A549 (cell line): Measurements from ENCODE around the gene TP53INP2. TPM values are rescaled to one million over a fixed set of nuclear protein-coding genes. Genes with fewer than 3 reads are reported as not detected.

Experiments used
- ATAC-seq, 2 experiments: fragments of 200-7000 bp in 1 of 2; fragments of >200 bp in 1 of 2; cut with Nextera tagmentation in 1 of 2; cut with Tn5 transposase in 1 of 2; 3 replicates each; pipeline versions ENCODE4 v1.8.0 to v1.9.1; 2018 to 2020; ENCODE audit warnings: mild to moderate bottlenecking in 1 of 2, moderate library complexity in 1 of 2
- CTCF ChIA-PET: fragments of 300-600 bp; sonication (Branson Sonifier 250); formaldehyde crosslinking; extraction: SDS; loops from one replicate; lab custom pipeline; 2021; ENCODE audit warnings: antibody characterized with exemption, inconsistent platforms; lab: Yijun Ruan, JAX
- POLR2A ChIA-PET: fragments of 350-600 bp; formaldehyde crosslinking; extraction: SDS; loops from one replicate; lab custom pipeline; 2021; ENCODE audit warnings: antibody characterized with exemption, inconsistent platforms; lab: Yijun Ruan, JAX
- DNase-seq, 2 experiments: peaks; one replicate each; pipeline versions ENCODE4 v3.0.0 to v3.0.0-alpha.2; 2011 to 2016; ENCODE audit warnings: low read depth in 1 of 2, low spot score in 1 of 2
- FAIRE-seq: peaks from 2 replicates; lab custom pipeline; 2011; peaks lifted over from hg19 to GRCh38; lab: Jason Lieb, UNC
- H3K27ac ChIP-seq, 2 experiments: fragments of >200 bp; sonication (Bioruptor Twin); formaldehyde crosslinking; 3 replicates each; pipeline ENCODE4 v1.5.1; 2016 to 2017
- H3K4me1 ChIP-seq: fragments of >200 bp; sonication (Bioruptor Twin); formaldehyde crosslinking; 3 replicates; pipeline ENCODE4 v1.6.1; 2016
- H3K4me2 ChIP-seq: fragments of >200 bp; sonication (Bioruptor Twin); formaldehyde crosslinking; 3 replicates; pipeline ENCODE4 v1.6.1; 2016
- H3K4me3 ChIP-seq: fragments of >200 bp; sonication (Bioruptor Twin); formaldehyde crosslinking; 3 replicates; pipeline ENCODE4 v1.5.1; 2016
- H3K9me3 ChIP-seq: fragments of >200 bp; sonication (Bioruptor Twin); formaldehyde crosslinking; 3 replicates; pipeline ENCODE4 v1.6.1; 2016
- BHLHE40 ChIP-seq: IDR thresholded peaks from 2 replicates; pipeline ENCODE4 v1.6.1; 2012; ENCODE audit warnings: low read depth, low read length, inconsistent platforms
- CHD2 ChIP-seq: fragments of 150-350 bp; IDR thresholded peaks from 2 replicates; pipeline ENCODE4 v1.6.1; 2014; ENCODE audit warnings: low read length; ENCODE audit not compliant: partially characterized antibody
- EHF ChIP-seq: fragments of 250-450 bp; sonication (Bioruptor Pico); IDR thresholded peaks from 2 replicates; pipeline ENCODE4 v1.5.0; 2020; ENCODE audit warnings: mild to moderate bottlenecking
- HOXB13 ChIP-seq: fragments of 250-450 bp; sonication (Bioruptor Pico); IDR thresholded peaks from 2 replicates; pipeline ENCODE4 v1.5.0; 2020; ENCODE audit warnings: low read depth, mild to moderate bottlenecking, moderate library complexity
- JUN ChIP-seq, 2 experiments: fragments of >200 bp; sonication (Bioruptor Twin); formaldehyde crosslinking; IDR thresholded peaks; 2 replicates in 1 of 2; 3 replicates in 1 of 2; pipeline ENCODE4 v1.6.1; 2016 to 2017
- KDM5A ChIP-seq: fragments of 200-600 bp; sonication (generic); IDR thresholded peaks from 2 replicates; pipeline ENCODE4 v1.6.1; 2016; ENCODE audit warnings: antibody characterized with exemption, mild to moderate bottlenecking
- MAFK ChIP-seq: fragments of 450-650 bp; IDR thresholded peaks from 2 replicates; pipeline ENCODE4 v1.6.1; 2014; ENCODE audit not compliant: partially characterized antibody
- POLR2AphosphoS2 ChIP-seq: conservative IDR thresholded peaks from 2 replicates; pipeline ENCODE4 v1.6.1; 2012; ENCODE audit warnings: low read length, improper control_type of control experiment, inconsistent platforms
- TFCP2L1 ChIP-seq: fragments of 250-450 bp; sonication (Bioruptor Pico); IDR thresholded peaks from 2 replicates; pipeline ENCODE4 v1.5.0; 2021; ENCODE audit warnings: mild to moderate bottlenecking
- TP53 ChIP-seq: fragments of 250-450 bp; sonication (Bioruptor Pico); IDR thresholded peaks from 2 replicates; pipeline ENCODE4 v1.5.0; 2021; ENCODE audit warnings: mild to moderate bottlenecking, moderate library complexity
- ZFP36 ChIP-seq: fragments of 450-650 bp; IDR thresholded peaks from 2 replicates; pipeline ENCODE4 v1.6.1; 2014; ENCODE audit warnings: borderline replicate concordance; ENCODE audit not compliant: partially characterized antibody
- ZNF302 ChIP-seq: fragments of 250-450 bp; sonication (Bioruptor Pico); IDR thresholded peaks from 2 replicates; pipeline ENCODE4 v1.9.0; 2021; ENCODE audit warnings: inconsistent platforms, mild to moderate bottlenecking, moderate library complexity
- ZSCAN20 ChIP-seq: fragments of 250-450 bp; sonication (Bioruptor Pico); IDR thresholded peaks from 2 replicates; pipeline ENCODE4 v1.8.0; 2022; ENCODE audit warnings: mild to moderate bottlenecking, moderate library complexity
- WGBS: methylation state at CpG from one replicate; pipeline ENCODE4 v1.1.6; 2017; ENCODE audit errors: missing lambda C conversion rate; 5-methylcytosine and 5-hydroxymethylcytosine counted together
- polyA plus RNA-seq, 4 experiments: library from polyadenylated mRNA; depleted of rRNA in 3 of 4; stranded (reverse); fragments of >200 nt; fragmentation: RNase III in 1 of 4; extraction: RNeasy Plus Mini Kit Qiagen cat#74134 plus additional on column Dnase treatment in 1 of 4; gene quantifications; 2 replicates in 3 of 4; 3 replicates in 1 of 4; pipeline ENCODE4 v1.2.3, GENCODE V29; 2011 to 2017
- TF ChIP-seq, protein P1 (sequence below): fragments of >200 bp; sonication (Bioruptor Twin); formaldehyde crosslinking; IDR thresholded peaks from 3 replicates; pipeline ENCODE4 v1.6.1; 2016
- TF ChIP-seq, protein P2 (sequence below): IDR thresholded peaks from 2 replicates; pipeline ENCODE4 v1.6.1; 2012

Gene TP53INP2
- polyA plus RNA-seq, 2 of the 4 experiments (the other 2 are of a cell fraction): 2.2 to 4.5 TPM

DNA sequence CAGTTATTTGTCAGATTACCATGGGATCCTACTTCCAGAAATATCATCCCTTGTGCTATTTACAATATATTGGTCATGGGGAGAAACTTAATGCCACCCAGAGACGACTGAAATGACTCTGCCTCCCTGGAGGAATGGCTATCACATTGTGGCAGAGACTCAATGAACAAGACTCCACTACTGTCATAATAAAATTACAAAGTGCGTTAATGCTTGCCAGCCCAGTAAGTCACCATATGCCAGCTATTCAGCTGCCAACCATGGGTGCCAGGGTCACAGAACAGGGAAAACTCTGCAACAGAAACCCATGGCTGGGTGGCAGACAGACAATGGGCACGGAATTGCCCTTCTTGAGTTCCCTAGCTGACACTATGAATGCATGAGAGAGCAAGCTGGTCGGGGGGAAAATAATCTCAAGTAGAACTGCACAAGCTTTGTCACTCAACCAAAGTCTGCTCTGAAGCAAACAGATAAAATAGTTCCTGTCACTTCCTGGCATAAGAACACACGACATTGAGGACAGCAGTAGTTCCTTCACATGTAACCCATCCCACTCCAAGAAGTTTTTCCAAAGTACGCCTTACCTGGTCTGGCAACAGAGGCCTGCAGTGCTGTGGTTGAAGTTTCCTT lies 32.1 kb downstream of the TP53INP2 start:
- WGBS: 86% methylated on average over 6 of the region's 6 CpGs
- no peak overlapping the region for H3K27ac ChIP-seq
- FAIRE-seq (no peak), DNase-seq (no peak), ATAC-seq (no peak)
- POLR2A ChIA-PET: no interaction called here
- no peaks in the 10 kb centered on the region for H3K4me1 ChIP-seq
- no peak for TF ChIP-seq POLR2AphosphoS2
- H3K9me3 ChIP-seq: no peaks in the 10 kb centered on the region
- no peak overlapping the region for H3K4me3 ChIP-seq
- CTCF ChIA-PET: no interaction called here
- H3K4me2 ChIP-seq: no peak overlapping the region

DNA sequence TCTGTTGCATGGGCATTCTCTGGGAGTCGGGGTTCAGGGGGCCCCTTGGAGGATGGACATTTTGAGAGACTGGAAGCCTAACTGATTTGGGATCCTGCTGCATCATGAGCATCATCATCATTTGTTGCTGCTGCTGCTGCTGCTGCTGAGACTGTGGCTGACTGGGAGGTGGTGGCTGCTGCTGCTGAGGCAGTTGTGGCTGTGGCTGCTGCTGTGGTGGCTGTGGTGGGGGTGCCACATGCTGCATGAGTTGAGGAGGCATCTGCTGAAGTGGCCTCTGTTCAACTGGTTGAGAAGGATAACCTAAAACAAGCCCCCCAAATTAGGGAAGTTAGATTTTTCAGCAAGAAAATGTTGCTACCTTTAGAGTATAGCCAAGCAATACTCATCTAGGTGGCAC lies 38.9 kb downstream of the TP53INP2 start:
- TF ChIP-seq, protein P1, sequence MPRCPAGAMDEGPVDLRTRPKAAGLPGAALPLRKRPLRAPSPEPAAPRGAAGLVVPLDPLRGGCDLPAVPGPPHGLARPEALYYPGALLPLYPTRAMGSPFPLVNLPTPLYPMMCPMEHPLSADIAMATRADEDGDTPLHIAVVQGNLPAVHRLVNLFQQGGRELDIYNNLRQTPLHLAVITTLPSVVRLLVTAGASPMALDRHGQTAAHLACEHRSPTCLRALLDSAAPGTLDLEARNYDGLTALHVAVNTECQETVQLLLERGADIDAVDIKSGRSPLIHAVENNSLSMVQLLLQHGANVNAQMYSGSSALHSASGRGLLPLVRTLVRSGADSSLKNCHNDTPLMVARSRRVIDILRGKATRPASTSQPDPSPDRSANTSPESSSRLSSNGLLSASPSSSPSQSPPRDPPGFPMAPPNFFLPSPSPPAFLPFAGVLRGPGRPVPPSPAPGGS: no peak
- TF ChIP-seq, all 56 proteins: peak for 0
- Histone ChIP-seq H3K4me3 (no peak overlapping the region), H3K4me1 (no peaks in the 10 kb centered on the region), H3K27ac (no peak overlapping the region), H3K4me2 (no peak overlapping the region), H3K9me3 (no peaks in the 10 kb centered on the region)
- no peak for ATAC-seq
- ChIA-PET POLR2A (no interaction called here), CTCF (interaction anchor here (0.8 to 1.5 kb wide), 2 partner anchors 27 to 205 kb away, joined by 3 read pairs; no protein-coding TSS in a partner anchor)
- FAIRE-seq: no peak
- no peak for DNase-seq
- WGBS: 100% methylated on average over 1 of the region's 1 CpG

DNA sequence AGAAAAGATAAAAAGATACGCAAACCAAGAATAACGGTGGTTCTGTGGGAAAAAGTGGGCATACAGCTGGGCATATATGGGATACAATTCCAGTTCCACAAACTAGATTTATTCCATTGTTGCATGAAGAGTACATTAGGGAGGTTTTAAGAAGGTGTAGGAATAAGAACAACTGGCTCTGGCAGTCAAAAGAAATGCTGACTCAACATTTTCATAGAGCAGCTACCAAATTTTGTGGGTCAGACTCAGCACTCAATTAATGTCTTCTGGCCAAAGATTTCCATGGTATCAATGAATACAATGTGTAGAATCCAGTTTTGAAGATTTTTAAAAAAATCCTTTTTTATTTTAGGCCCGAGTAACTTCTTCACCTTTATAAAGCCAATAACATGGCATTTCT lies 40.2 kb downstream of the TP53INP2 start:
- Histone ChIP-seq H3K4me1 (no peaks in the 10 kb centered on the region), H3K9me3 (no peaks in the 10 kb centered on the region), H3K4me3 (no peak overlapping the region), H3K4me2 (no peak overlapping the region), H3K27ac (no peak overlapping the region)
- ChIA-PET CTCF (interaction anchor here (3.0 kb wide), 1 partner anchor 25 kb away, joined by 11 read pairs; no protein-coding TSS in a partner anchor), POLR2A (no interaction called here)
- FAIRE-seq: peak; percentile 18
- TF ChIP-seq, protein P2, sequence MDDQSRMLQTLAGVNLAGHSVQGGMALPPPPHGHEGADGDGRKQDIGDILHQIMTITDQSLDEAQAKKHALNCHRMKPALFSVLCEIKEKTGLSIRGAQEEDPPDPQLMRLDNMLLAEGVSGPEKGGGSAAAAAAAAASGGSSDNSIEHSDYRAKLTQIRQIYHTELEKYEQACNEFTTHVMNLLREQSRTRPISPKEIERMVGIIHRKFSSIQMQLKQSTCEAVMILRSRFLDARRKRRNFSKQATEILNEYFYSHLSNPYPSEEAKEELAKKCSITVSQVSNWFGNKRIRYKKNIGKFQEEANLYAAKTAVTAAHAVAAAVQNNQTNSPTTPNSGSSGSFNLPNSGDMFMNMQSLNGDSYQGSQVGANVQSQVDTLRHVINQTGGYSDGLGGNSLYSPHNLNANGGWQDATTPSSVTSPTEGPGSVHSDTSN: no peak
- no peak for TF ChIP-seq JUN (IDR thresholded peaks at IDR 0.05)
- no peak for TF ChIP-seq BHLHE40
- peak; percentile 99 for TF ChIP-seq MAFK
- no peak for TF ChIP-seq ZSCAN20 (CRISPR knock-in tag)
- TF ChIP-seq ZNF302 (CRISPR knock-in tag): no peak
- TF ChIP-seq KDM5A: no peak
- TF ChIP-seq TFCP2L1 (CRISPR knock-in tag): no peak
- WGBS: 91% methylated on average over 3 of the region's 3 CpGs
- no peak for DNase-seq
- ATAC-seq: no peak

DNA sequence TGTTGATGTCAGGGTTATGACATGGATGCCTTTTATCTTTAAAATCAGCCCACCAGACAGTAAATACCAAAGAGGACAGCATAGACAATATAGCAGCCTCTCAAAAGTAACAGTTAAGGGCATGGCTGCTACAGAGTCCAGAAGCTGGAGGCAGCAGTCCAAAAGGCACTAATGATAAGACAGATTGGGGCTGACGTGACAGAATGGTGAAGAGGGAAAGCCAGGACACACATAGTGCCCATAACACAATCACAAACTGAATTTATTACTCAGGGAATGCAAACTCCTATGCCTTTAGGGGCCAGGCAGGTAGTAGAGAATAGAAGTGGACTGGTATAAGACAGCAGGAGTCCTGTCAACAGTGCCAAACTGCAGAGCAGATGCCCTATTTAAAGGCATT lies 40.7 kb downstream of the TP53INP2 start:
- POLR2A ChIA-PET: no interaction called here

DNA sequence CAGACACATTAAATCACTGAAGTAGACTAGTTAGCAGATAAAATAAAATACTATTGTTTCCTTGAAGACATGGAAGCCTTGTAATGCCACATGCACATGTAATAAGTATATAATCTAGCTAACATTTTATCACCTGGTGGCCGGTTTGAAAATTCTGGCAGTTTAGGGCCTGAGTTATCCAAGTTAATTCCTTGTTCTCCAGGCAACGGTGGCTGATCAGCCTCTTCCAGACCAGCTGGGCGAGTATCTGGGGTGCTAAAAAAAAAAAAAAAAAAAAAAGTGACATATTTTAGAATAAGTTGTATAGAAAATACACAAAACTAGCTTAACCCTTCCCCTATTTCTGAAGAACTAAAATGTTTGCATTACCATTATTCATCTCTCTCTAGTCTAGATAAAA lies 42.5 kb downstream of the TP53INP2 start:
- ATAC-seq: no peak
- no peak for DNase-seq
- Histone ChIP-seq H3K4me2 (no peak overlapping the region), H3K4me1 (no peaks in the 10 kb centered on the region), H3K27ac (no peak overlapping the region), H3K9me3 (no peaks in the 10 kb centered on the region), H3K4me3 (no peak overlapping the region)
- WGBS: 90% methylated on average over 3 of the region's 3 CpGs
- ChIA-PET CTCF (interaction anchor here (0.7 to 3.0 kb wide), 5 partner anchors 23 to 1958 kb away, joined by 3 to 11 read pairs (median 4); no protein-coding TSS in a partner anchor), POLR2A (no interaction called here)
- no peak for FAIRE-seq
- TF ChIP-seq TFCP2L1 (CRISPR knock-in tag): no peak
- TF ChIP-seq EHF: no peak
- TF ChIP-seq ZNF302 (CRISPR knock-in tag): no peak

More for the DNA sequence above, 40.7 kb downstream of the TP53INP2 start:
- DNase-seq (no peak), ATAC-seq (no peak), FAIRE-seq (no peak)
- H3K4me2 ChIP-seq: no peak overlapping the region
- H3K4me1 ChIP-seq: no peaks in the 10 kb centered on the region
- 83% methylated on average over 1 of the region's 1 CpG for WGBS
- TF ChIP-seq TFCP2L1 (CRISPR knock-in tag) (no peak), CHD2 (no peak), KDM5A (no peak), EHF (no peak), HOXB13 (CRISPR knock-in tag) (no peak), ZFP36 (no peak), TP53 (CRISPR knock-in tag) (no peak)
- H3K27ac ChIP-seq: no peak overlapping the region
- CTCF ChIA-PET: interaction anchor here (3.0 kb wide), 1 partner anchor 24 kb away, joined by 11 read pairs; no protein-coding TSS in a partner anchor
- no peaks in the 10 kb centered on the region for H3K9me3 ChIP-seq
- H3K4me3 ChIP-seq: no peak overlapping the region
